HEK293 (cell line): ENCODE measurements around the gene GPR161.

Source experiments
- GFI1B ChIP-seq: fragments of 450-650 bp; formaldehyde crosslinking; IDR thresholded peaks from 2 replicates; pipeline ENCODE4 v1.5.1; 2016; ENCODE audit warnings: missing biosample characterization, missing genetic modification characterization
- HOXA7 ChIP-seq: sonication (generic); formaldehyde crosslinking; IDR thresholded peaks from 2 replicates; pipeline ENCODE4 v1.8.1; 2022; ENCODE audit warnings: missing genetic modification reagents, borderline replicate concordance
- HOXD13 ChIP-seq: sonication (generic); formaldehyde crosslinking; IDR thresholded peaks from 2 replicates; pipeline ENCODE4 v1.8.0; 2022; ENCODE audit warnings: missing genetic modification reagents, borderline replicate concordance
- IKZF3 ChIP-seq: fragments of 450-650 bp; IDR thresholded peaks from 2 replicates; pipeline ENCODE4 v1.5.0; 2018; ENCODE audit warnings: missing biosample characterization, mild to moderate bottlenecking, missing genetic modification characterization, moderate library complexity
- KLF8 ChIP-seq: fragments of 450-650 bp; formaldehyde crosslinking; IDR thresholded peaks from 2 replicates; pipeline ENCODE4 v1.5.1; 2016; ENCODE audit warnings: missing biosample characterization, missing genetic modification characterization
- OSR2 ChIP-seq: fragments of 450-650 bp; formaldehyde crosslinking; IDR thresholded peaks from 2 replicates; pipeline ENCODE4 v1.5.1; 2016; ENCODE audit warnings: missing biosample characterization, missing genetic modification characterization
- SCRT2 ChIP-seq: fragments of 450-650 bp; formaldehyde crosslinking; IDR thresholded peaks from 2 replicates; pipeline ENCODE4 v1.5.1; 2016; ENCODE audit warnings: missing biosample characterization, missing genetic modification characterization
- ZBTB17 ChIP-seq: fragments of 450-650 bp; formaldehyde crosslinking; IDR thresholded peaks from 2 replicates; pipeline ENCODE4 v1.5.1; 2016; ENCODE audit warnings: missing biosample characterization, missing genetic modification characterization
- ZFHX2 ChIP-seq: fragments of 450-650 bp; formaldehyde crosslinking; conservative IDR thresholded peaks from 2 replicates; pipeline ENCODE4 v1.5.1; 2016; ENCODE audit warnings: missing biosample characterization, missing genetic modification characterization
- ZFP69B ChIP-seq: fragments of 450-650 bp; formaldehyde crosslinking; IDR thresholded peaks from 2 replicates; pipeline ENCODE4 v1.5.1; 2016; ENCODE audit warnings: missing biosample characterization, missing genetic modification characterization
- ZIC2 ChIP-seq: fragments of 450-650 bp; formaldehyde crosslinking; IDR thresholded peaks from 2 replicates; pipeline ENCODE4 v1.5.1; 2016; ENCODE audit warnings: missing biosample characterization, missing genetic modification characterization
- ZNF121 ChIP-seq: fragments of 450-650 bp; formaldehyde crosslinking; IDR thresholded peaks from 2 replicates; pipeline ENCODE4 v1.5.1; 2016; ENCODE audit warnings: missing biosample characterization, missing genetic modification characterization
- ZNF132 ChIP-seq: fragments of 450-650 bp; formaldehyde crosslinking; IDR thresholded peaks from 2 replicates; pipeline ENCODE4 v1.5.1; 2017; ENCODE audit warnings: missing biosample characterization, missing genetic modification characterization, borderline replicate concordance
- ZNF133 ChIP-seq: fragments of 450-650 bp; formaldehyde crosslinking; IDR thresholded peaks from 2 replicates; pipeline ENCODE4 v1.5.1; 2016; ENCODE audit warnings: missing biosample characterization, missing genetic modification characterization
- ZNF169 ChIP-seq: fragments of 450-650 bp; formaldehyde crosslinking; IDR thresholded peaks from 2 replicates; pipeline ENCODE4 v1.5.1; 2016; ENCODE audit warnings: missing biosample characterization, missing genetic modification characterization
- ZNF223 ChIP-seq: fragments of 450-650 bp; formaldehyde crosslinking; IDR thresholded peaks from 2 replicates; pipeline ENCODE4 v1.5.1; 2016; ENCODE audit warnings: missing biosample characterization, missing genetic modification characterization
- ZNF274 ChIP-seq, 2 experiments: fragments of 200-500 bp in 1 of 2; fragments of 450-650 bp in 1 of 2; sonication (Bioruptor generic) in 1 of 2; formaldehyde crosslinking in 1 of 2; IDR thresholded peaks; 2 replicates each; pipeline versions ENCODE4 v1.5.1 to v1.6.1; 2014 to 2016; ENCODE audit warnings: borderline replicate concordance in 1 of 2, inconsistent platforms in 1 of 2, low read length in 1 of 2, missing biosample characterization in 1 of 2, missing genetic modification characterization in 1 of 2
- ZNF335 ChIP-seq: fragments of 450-650 bp; formaldehyde crosslinking; conservative IDR thresholded peaks from 2 replicates; pipeline ENCODE4 v1.5.1; 2016; ENCODE audit warnings: missing biosample characterization, missing genetic modification characterization
- ZNF341 ChIP-seq: fragments of 450-650 bp; formaldehyde crosslinking; IDR thresholded peaks from 2 replicates; pipeline ENCODE4; 2016; ENCODE audit warnings: low read depth, missing biosample characterization, missing genetic modification characterization
- ZNF394 ChIP-seq: fragments of 450-650 bp; formaldehyde crosslinking; IDR thresholded peaks from 2 replicates; pipeline ENCODE4 v1.5.1; 2016; ENCODE audit warnings: missing biosample characterization, missing genetic modification characterization, mild to moderate bottlenecking, moderate library complexity, borderline replicate concordance
- ZNF433 ChIP-seq: fragments of 450-650 bp; formaldehyde crosslinking; IDR thresholded peaks from 2 replicates; pipeline ENCODE4 v1.5.1; 2016; ENCODE audit warnings: missing biosample characterization, missing genetic modification characterization, low read depth
- ZNF48 ChIP-seq: fragments of 450-650 bp; formaldehyde crosslinking; IDR thresholded peaks from 2 replicates; pipeline ENCODE4 v1.5.1; 2016; ENCODE audit warnings: missing biosample characterization, missing genetic modification characterization
- ZNF510 ChIP-seq: fragments of 450-650 bp; formaldehyde crosslinking; IDR thresholded peaks from 2 replicates; pipeline ENCODE4 v1.5.1; 2018; ENCODE audit warnings: mild to moderate bottlenecking, missing genetic modification characterization, missing biosample characterization; ENCODE audit not compliant: insufficient replicate concordance
- ZNF521 ChIP-seq: fragments of 450-650 bp; formaldehyde crosslinking; IDR thresholded peaks from 2 replicates; pipeline ENCODE4 v1.5.1; 2017; ENCODE audit warnings: missing biosample characterization, mild to moderate bottlenecking, missing genetic modification characterization
- ZNF529 ChIP-seq: fragments of 450-650 bp; formaldehyde crosslinking; IDR thresholded peaks from 2 replicates; pipeline ENCODE4 v1.5.1; 2017; ENCODE audit warnings: missing genetic modification characterization, missing biosample characterization; ENCODE audit not compliant: insufficient replicate concordance
- ZNF548 ChIP-seq: fragments of 450-650 bp; formaldehyde crosslinking; IDR thresholded peaks from 2 replicates; pipeline ENCODE4 v1.5.1; 2016; ENCODE audit warnings: missing biosample characterization, missing genetic modification characterization
- ZNF558 ChIP-seq: fragments of 450-650 bp; formaldehyde crosslinking; IDR thresholded peaks from 2 replicates; pipeline ENCODE4 v1.5.1; 2016; ENCODE audit warnings: missing biosample characterization, missing genetic modification characterization
- ZNF610 ChIP-seq: fragments of 450-650 bp; formaldehyde crosslinking; IDR thresholded peaks from 2 replicates; pipeline ENCODE4 v1.5.1; 2016; ENCODE audit warnings: missing biosample characterization, missing genetic modification characterization, borderline replicate concordance
- ZNF670 ChIP-seq: fragments of 450-650 bp; formaldehyde crosslinking; IDR thresholded peaks from 2 replicates; pipeline ENCODE4 v1.5.1; 2016; ENCODE audit warnings: missing biosample characterization, missing genetic modification characterization, low read depth
- ZNF677 ChIP-seq: fragments of 450-650 bp; IDR thresholded peaks from 2 replicates; pipeline ENCODE4 v1.5.0; 2018; ENCODE audit warnings: missing biosample characterization, mild to moderate bottlenecking, missing genetic modification characterization, moderate library complexity
- ZNF777 ChIP-seq: fragments of 450-650 bp; formaldehyde crosslinking; IDR thresholded peaks from 2 replicates; pipeline ENCODE4 v1.5.1; 2017; ENCODE audit warnings: missing biosample characterization, missing genetic modification characterization, borderline replicate concordance
- TF ChIP-seq, protein P1 (sequence below): fragments of 450-650 bp; formaldehyde crosslinking; IDR thresholded peaks from 2 replicates; pipeline ENCODE4 v1.5.1; 2016; ENCODE audit warnings: missing biosample characterization, missing genetic modification characterization
- TF ChIP-seq, protein P2 (sequence below): fragments of 450-650 bp; formaldehyde crosslinking; IDR thresholded peaks from 2 replicates; pipeline ENCODE4 v1.5.1; 2017; ENCODE audit warnings: missing biosample characterization, missing genetic modification characterization
- TF ChIP-seq, protein P3 (sequence below): fragments of 450-650 bp; IDR thresholded peaks from 2 replicates; pipeline ENCODE4 v1.5.1; 2018; ENCODE audit warnings: missing biosample characterization, mild to moderate bottlenecking, missing genetic modification characterization
- TF ChIP-seq, protein P4 (sequence below): IDR thresholded peaks from 2 replicates; pipeline ENCODE4 v1.6.1; 2011; ENCODE audit warnings: mild to moderate bottlenecking, low read depth, low read length, borderline replicate concordance

GPR161 gene

DNA sequence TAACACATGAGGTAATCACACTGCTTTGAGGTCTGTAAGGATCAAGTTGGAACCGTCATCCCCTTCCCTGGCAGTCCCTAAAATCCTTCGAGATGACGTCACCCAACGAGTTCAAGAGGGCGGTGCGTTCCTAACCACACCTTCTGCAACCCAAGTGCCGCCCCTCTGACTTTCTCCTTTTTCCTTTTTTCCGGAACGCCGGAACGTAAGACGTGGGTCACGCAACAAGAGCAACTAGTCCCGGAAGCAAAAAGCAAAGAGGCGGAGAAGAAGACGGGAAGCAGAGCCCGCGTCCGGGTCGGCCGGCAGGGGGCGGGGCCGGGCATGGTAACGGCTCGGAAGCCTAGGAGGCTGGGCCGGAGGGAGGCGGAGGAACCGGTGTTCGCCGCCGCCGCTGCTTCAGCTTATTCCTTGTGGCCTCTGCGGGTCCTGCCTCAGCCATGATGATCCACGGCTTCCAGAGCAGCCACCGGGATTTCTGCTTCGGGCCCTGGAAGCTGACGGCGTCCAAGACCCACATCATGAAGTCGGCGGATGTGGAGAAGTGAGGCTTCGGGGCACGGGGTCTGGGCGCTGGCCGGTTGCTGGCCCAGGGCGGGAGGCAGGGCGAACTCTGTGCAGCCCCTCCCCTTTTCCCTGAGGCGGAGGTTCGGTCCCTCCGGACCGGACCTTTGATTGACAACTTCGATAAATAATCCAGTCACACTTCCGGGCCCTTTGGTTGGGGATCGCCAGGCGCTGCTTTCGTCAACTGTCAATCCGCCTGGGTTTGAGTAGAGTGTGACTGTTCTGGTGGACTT is 42.1 kb upstream of the GPR161 start, which contains the start of gene TIPRL (continued):
- no peak; the same call in 1 of the 2 replicates for TF ChIP-seq ZNF610 (tag by site-specific recombination)
- TF ChIP-seq ZNF133: no peak
- no peak for TF ChIP-seq ZNF521
- no peak for TF ChIP-seq ZNF433
- no peak for TF ChIP-seq HOXD13 (CRISPR knock-in tag)
- TF ChIP-seq KLF8 (tag by site-specific recombination): peak; percentile 93
- TF ChIP-seq, protein P1, sequence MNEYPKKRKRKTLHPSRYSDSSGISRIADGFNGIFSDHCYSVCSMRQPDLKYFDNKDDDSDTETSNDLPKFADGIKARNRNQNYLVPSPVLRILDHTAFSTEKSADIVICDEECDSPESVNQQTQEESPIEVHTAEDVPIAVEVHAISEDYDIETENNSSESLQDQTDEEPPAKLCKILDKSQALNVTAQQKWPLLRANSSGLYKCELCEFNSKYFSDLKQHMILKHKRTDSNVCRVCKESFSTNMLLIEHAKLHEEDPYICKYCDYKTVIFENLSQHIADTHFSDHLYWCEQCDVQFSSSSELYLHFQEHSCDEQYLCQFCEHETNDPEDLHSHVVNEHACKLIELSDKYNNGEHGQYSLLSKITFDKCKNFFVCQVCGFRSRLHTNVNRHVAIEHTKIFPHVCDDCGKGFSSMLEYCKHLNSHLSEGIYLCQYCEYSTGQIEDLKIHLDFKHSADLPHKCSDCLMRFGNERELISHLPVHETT (tag by site-specific recombination): peak; percentile 80; the same call in 1 of the 2 replicates
- TF ChIP-seq ZNF670 (tag by site-specific recombination): no peak
- no peak for TF ChIP-seq ZNF529
- TF ChIP-seq ZFHX2 (tag by site-specific recombination): no peak; the same call in none of the 2 replicates
- peak; percentile 87 for TF ChIP-seq ZNF335 (tag by site-specific recombination)
- TF ChIP-seq SCRT2 (tag by site-specific recombination): peak; percentile 98
- no peak for TF ChIP-seq HOXA7 (CRISPR knock-in tag)
- peak; percentile 88; the same call in 1 of the 2 replicates for TF ChIP-seq ZNF558 (tag by site-specific recombination)
- TF ChIP-seq ZNF121 (tag by site-specific recombination): no peak
- TF ChIP-seq GFI1B (tag by site-specific recombination): no peak
- TF ChIP-seq ZNF677 (tag by site-specific recombination): no peak
- no peak for TF ChIP-seq ZNF510 (tag by site-specific recombination)
- TF ChIP-seq ZNF777 (tag by site-specific recombination): no peak
- TF ChIP-seq, protein P2, sequence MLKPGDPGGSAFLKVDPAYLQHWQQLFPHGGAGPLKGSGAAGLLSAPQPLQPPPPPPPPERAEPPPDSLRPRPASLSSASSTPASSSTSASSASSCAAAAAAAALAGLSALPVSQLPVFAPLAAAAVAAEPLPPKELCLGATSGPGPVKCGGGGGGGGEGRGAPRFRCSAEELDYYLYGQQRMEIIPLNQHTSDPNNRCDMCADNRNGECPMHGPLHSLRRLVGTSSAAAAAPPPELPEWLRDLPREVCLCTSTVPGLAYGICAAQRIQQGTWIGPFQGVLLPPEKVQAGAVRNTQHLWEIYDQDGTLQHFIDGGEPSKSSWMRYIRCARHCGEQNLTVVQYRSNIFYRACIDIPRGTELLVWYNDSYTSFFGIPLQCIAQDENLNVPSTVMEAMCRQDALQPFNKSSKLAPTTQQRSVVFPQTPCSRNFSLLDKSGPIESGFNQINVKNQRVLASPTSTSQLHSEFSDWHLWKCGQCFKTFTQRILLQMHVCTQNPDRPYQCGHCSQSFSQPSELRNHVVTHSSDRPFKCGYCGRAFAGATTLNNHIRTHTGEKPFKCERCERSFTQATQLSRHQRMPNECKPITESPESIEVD (tag by site-specific recombination): peak; percentile 74; the same call in 1 of the 2 replicates
- TF ChIP-seq OSR2 (tag by site-specific recombination): no peak
- peak; percentile 98 for TF ChIP-seq IKZF3 (tag by site-specific recombination)
- no peak for TF ChIP-seq ZNF132 (tag by site-specific recombination)
- TF ChIP-seq ZIC2 (tag by site-specific recombination): no peak
- TF ChIP-seq ZNF223: no peak
- peak; percentile 87 for TF ChIP-seq ZNF341 (tag by site-specific recombination)
- no peak for TF ChIP-seq ZNF48
- TF ChIP-seq ZNF274 (IDR thresholded peaks at IDR 0.05; ENCODE audit: low read length): no peak
- no peak for TF ChIP-seq ZNF274 (tag by site-specific recombination; IDR thresholded peaks at IDR 0.05; ENCODE audit: borderline replicate concordance)
- TF ChIP-seq ZFP69B: peak; percentile 33; the same call in 1 of the 2 replicates
- no peak for TF ChIP-seq ZNF548 (tag by site-specific recombination)
- TF ChIP-seq ZNF169: no peak
- TF ChIP-seq, protein P3, sequence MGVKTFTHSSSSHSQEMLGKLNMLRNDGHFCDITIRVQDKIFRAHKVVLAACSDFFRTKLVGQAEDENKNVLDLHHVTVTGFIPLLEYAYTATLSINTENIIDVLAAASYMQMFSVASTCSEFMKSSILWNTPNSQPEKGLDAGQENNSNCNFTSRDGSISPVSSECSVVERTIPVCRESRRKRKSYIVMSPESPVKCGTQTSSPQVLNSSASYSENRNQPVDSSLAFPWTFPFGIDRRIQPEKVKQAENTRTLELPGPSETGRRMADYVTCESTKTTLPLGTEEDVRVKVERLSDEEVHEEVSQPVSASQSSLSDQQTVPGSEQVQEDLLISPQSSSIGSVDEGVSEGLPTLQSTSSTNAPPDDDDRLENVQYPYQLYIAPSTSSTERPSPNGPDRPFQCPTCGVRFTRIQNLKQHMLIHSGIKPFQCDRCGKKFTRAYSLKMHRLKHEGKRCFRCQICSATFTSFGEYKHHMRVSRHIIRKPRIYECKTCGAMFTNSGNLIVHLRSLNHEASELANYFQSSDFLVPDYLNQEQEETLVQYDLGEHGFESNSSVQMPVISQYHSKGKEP: no peak
- TF ChIP-seq, protein P4, sequence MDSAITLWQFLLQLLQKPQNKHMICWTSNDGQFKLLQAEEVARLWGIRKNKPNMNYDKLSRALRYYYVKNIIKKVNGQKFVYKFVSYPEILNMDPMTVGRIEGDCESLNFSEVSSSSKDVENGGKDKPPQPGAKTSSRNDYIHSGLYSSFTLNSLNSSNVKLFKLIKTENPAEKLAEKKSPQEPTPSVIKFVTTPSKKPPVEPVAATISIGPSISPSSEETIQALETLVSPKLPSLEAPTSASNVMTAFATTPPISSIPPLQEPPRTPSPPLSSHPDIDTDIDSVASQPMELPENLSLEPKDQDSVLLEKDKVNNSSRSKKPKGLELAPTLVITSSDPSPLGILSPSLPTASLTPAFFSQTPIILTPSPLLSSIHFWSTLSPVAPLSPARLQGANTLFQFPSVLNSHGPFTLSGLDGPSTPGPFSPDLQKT: no peak
- TF ChIP-seq ZNF394 (tag by site-specific recombination): peak; percentile 50; the same call in 1 of the 2 replicates
- peak; percentile 89 for TF ChIP-seq ZBTB17 (tag by site-specific recombination)
